Keratinocyte (primary cell): Measurements from ENCODE around the gene PIK3CA. TPM values are rescaled to one million over a fixed set of nuclear protein-coding genes. Genes with fewer than 3 reads are reported as not detected.

ENCODE experiments used
- DNase-seq: peaks from one replicate; pipeline ENCODE4 v3.0.0-alpha.2; 2011; ENCODE audit warnings: low read depth, missing footprints, low spot score
- FAIRE-seq: peaks from 2 replicates; lab custom pipeline; 2011; peaks lifted over from hg19 to GRCh38; lab: Jason Lieb, UNC
- H2AFZ ChIP-seq: 2 replicates; pipeline ENCODE4 v1.6.0; 2012; ENCODE audit warnings: low read length, control low read depth, inconsistent platforms; ENCODE audit not compliant: control insufficient read depth
- H3K27ac ChIP-seq: 2 replicates; pipeline ENCODE4 v1.5.1; 2011; ENCODE audit warnings: low read length; ENCODE audit not compliant: control insufficient read depth, insufficient read depth
- H3K27me3 ChIP-seq: 3 replicates; pipeline ENCODE4 v1.6.0; 2011; ENCODE audit warnings: low read length; ENCODE audit not compliant: control insufficient read depth, insufficient read depth; ENCODE audit errors: extremely low read depth
- H3K36me3 ChIP-seq, 2 experiments: 2 replicates in 1 of 2; 3 replicates in 1 of 2; pipeline ENCODE4 v1.5.1; 2011; ENCODE audit warnings: low read length in 2 of 2, mild to moderate bottlenecking in 1 of 2; ENCODE audit not compliant: control insufficient read depth in 2 of 2, insufficient read depth in 2 of 2; ENCODE audit errors: extremely low read depth in 1 of 2
- H3K4me1 ChIP-seq: 3 replicates; pipeline ENCODE4 v1.5.1; 2011; ENCODE audit warnings: low read length; ENCODE audit not compliant: control insufficient read depth, insufficient read depth; ENCODE audit errors: extremely low read depth
- H3K4me2 ChIP-seq: 3 replicates; pipeline ENCODE4 v1.6.0; 2011; ENCODE audit warnings: low read depth, low read length; ENCODE audit not compliant: control insufficient read depth, insufficient read depth; ENCODE audit errors: extremely low read depth
- H3K4me3 ChIP-seq, 3 experiments: fragments of 200-600 bp in 1 of 3; sonication (generic) in 1 of 3; 2 replicates in 2 of 3; 3 replicates in 1 of 3; pipeline ENCODE4 v1.5.1; 2011 to 2016; ENCODE audit warnings: low read length in 3 of 3, mild to moderate bottlenecking in 3 of 3, control low read depth in 2 of 3, inconsistent platforms in 1 of 3, low read depth in 1 of 3, mixed read lengths in 1 of 3, mixed run types in 1 of 3, moderate library complexity in 1 of 3; ENCODE audit not compliant: control insufficient read depth in 2 of 3, insufficient read depth in 2 of 3; ENCODE audit errors: extremely low read depth in 1 of 3
- H3K79me2 ChIP-seq: 2 replicates; pipeline ENCODE4 v1.6.0; 2012; ENCODE audit warnings: low read length; ENCODE audit not compliant: control insufficient read depth, insufficient read depth
- H3K9ac ChIP-seq: 3 replicates; pipeline ENCODE4 v1.6.0; 2011; ENCODE audit warnings: low read length; ENCODE audit not compliant: control insufficient read depth, insufficient read depth; ENCODE audit errors: extremely low read depth
- H3K9me1 ChIP-seq: 3 replicates; pipeline ENCODE4 v1.6.0; 2011; ENCODE audit warnings: low read length; ENCODE audit not compliant: control insufficient read depth, insufficient read depth; ENCODE audit errors: extremely low read depth
- H3K9me3 ChIP-seq: 2 replicates; pipeline ENCODE4 v1.5.1; 2012; ENCODE audit warnings: low read depth, low read length; ENCODE audit not compliant: control insufficient read depth
- H4K20me1 ChIP-seq: 3 replicates; pipeline ENCODE4 v1.6.0; 2011; ENCODE audit warnings: low read length; ENCODE audit not compliant: control insufficient read depth, insufficient read depth; ENCODE audit errors: extremely low read depth
- CTCF ChIP-seq, 3 experiments: IDR thresholded peaks in 1 of 3; conservative IDR thresholded peaks in 1 of 3; optimal IDR thresholded peaks in 1 of 3; 2 replicates in 2 of 3; 3 replicates in 1 of 3; pipeline versions ENCODE3 to v1.5.1; 2011; ENCODE audit warnings: low read length in 3 of 3, mild to moderate bottlenecking in 3 of 3, moderate library complexity in 2 of 3, control low read depth in 1 of 3, inconsistent platforms in 1 of 3; ENCODE audit not compliant: insufficient read depth in 2 of 3; ENCODE audit errors: extremely low read depth in 1 of 3
- EZH2 ChIP-seq: IDR thresholded peaks from one replicate; pipeline ENCODE4 v1.6.1; 2012; ENCODE audit warnings: inconsistent platforms, mild to moderate bottlenecking, low read length, moderate library complexity
- dilution Hi-C: fragments of 300-500 bp; cut with MboI; formaldehyde crosslinking; loops from one replicate; pipeline ENCODE4 v1.7.0; 2020; ENCODE audit warnings: low sequenced_read_pairs; ENCODE audit not compliant: extremely low pct_ligation_motif_present
- polyA plus RNA-seq, 5 experiments: library from polyadenylated mRNA; depleted of rRNA in 3 of 5; stranded (reverse) in 3 of 5; stranded (forward) in 1 of 5; unstranded in 1 of 5; fragments of >200 nt; gene quantifications; 1 replicate in 1 of 5; 2 replicates in 3 of 5; 3 replicates in 1 of 5; pipeline versions ENCODE4 v1.2.1 to v1.2.3, GENCODE V29; 2011 to 2012; ENCODE audit warnings: missing spikeins in 2 of 5, low read depth in 1 of 5, low replicate concordance in 1 of 5

PIK3CA gene
- polyA plus RNA-seq, 1 donor (not counting 4 experiments of a cell fraction or from before 2014, with no cell fraction given) = 12.0 TPM

GRCh38 chr3:179168918-179169317 is 20.8 kb downstream of the PIK3CA start:
- Histone ChIP-seq H3K79me2 (peaks cover 6% of the 10 kb centered on the region), H2AFZ (no peak overlapping the region), H3K9ac (no peak overlapping the region), H4K20me1 (no peaks in the 10 kb centered on the region), H3K4me3 (no peak overlapping the region), H3K4me1 (no peaks in the 10 kb centered on the region), H3K9me1 (no peaks in the 10 kb centered on the region), H3K27ac (no peak overlapping the region), H3K27me3 (no peaks in the 10 kb centered on the region), H3K36me3 (no peaks in the 10 kb centered on the region), H3K4me2 (no peak overlapping the region), H3K9me3 (no peaks in the 10 kb centered on the region)
- DNase-seq = no peak
- dilution Hi-C loops = no loop called here
- FAIRE-seq = no peak
- TF ChIP-seq CTCF (optimal IDR thresholded peaks at IDR 0.05 in 1 of 3, IDR thresholded peaks at IDR 0.05 in 1 of 3, conservative IDR thresholded peaks at IDR 0.05 in 1 of 3; ENCODE audit: extremely low read depth in 1 of 3, insufficient read depth in 2 of 3, low read length in 3 of 3) = no peak
- TF ChIP-seq EZH2 = no peak

GRCh38 chr3:179172546-179172945 is 24.4 kb downstream of the PIK3CA start:
- no peaks in the 10 kb centered on the region for H3K4me1 ChIP-seq
- H3K27me3 ChIP-seq = no peaks in the 10 kb centered on the region
- dilution Hi-C loops = no loop called here
- H3K9ac ChIP-seq = no peak overlapping the region
- H3K9me1 ChIP-seq = no peaks in the 10 kb centered on the region
- H3K27ac ChIP-seq = no peak overlapping the region
- H3K4me2 ChIP-seq = no peak overlapping the region
- H3K9me3 ChIP-seq = no peaks in the 10 kb centered on the region
- H3K79me2 ChIP-seq = peaks cover 6% of the 10 kb centered on the region
- H3K4me3 ChIP-seq = no peak overlapping the region
- no peak for FAIRE-seq
- no peak overlapping the region for H2AFZ ChIP-seq
- no peak for DNase-seq
- H4K20me1 ChIP-seq = no peaks in the 10 kb centered on the region
- no peak for TF ChIP-seq EZH2
- TF ChIP-seq CTCF (optimal IDR thresholded peaks at IDR 0.05 in 1 of 3, IDR thresholded peaks at IDR 0.05 in 1 of 3, conservative IDR thresholded peaks at IDR 0.05 in 1 of 3; ENCODE audit: extremely low read depth in 1 of 3, insufficient read depth in 2 of 3, low read length in 3 of 3) = no peak
- no peaks in the 10 kb centered on the region for H3K36me3 ChIP-seq
